NCI-H82 treated with DMSO at 0.1 percent for 48 hours (cell line): ENCODE data around the gene OR11H7.
"Not testable (repeated sequence)": the region's sequence is repeated elsewhere in the genome, so short reads cannot be mapped to it uniquely, and the experiment has no call there.

Experiments
- DNase-seq: peaks from one replicate; lab custom pipeline; 2025; ENCODE audit not compliant: unreplicated experiment; lab: John Stamatoyannopoulos, UW

OR11H7 gene

DNA sequence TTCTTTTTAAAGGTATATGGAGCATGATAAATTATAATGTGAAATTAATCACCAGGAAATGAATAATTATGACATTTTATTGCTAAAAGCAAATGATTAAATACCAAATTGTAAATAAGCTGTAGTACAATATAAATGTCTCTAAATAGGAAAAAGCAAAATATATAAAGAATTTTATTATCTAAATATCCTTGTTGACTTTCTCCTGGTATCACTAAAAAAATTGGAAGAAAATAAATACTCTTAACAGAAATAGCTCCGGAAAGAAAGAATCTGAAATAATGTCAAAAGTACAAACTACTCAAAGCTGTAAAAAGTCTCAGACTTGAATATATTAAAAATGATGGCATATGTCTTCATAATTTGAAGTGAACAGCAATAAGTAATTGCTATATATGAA is at the start of gene OR11H7:
TSS of gene OR11H7 (plus strand) at position 301 of the 400 bp plus-strand sequence.
- DNase-seq: no peak

GRCh38 chr14:20179218-20179617 is 49.6 kb upstream of the OR11H7 start:
- no peak for DNase-seq

DNA sequence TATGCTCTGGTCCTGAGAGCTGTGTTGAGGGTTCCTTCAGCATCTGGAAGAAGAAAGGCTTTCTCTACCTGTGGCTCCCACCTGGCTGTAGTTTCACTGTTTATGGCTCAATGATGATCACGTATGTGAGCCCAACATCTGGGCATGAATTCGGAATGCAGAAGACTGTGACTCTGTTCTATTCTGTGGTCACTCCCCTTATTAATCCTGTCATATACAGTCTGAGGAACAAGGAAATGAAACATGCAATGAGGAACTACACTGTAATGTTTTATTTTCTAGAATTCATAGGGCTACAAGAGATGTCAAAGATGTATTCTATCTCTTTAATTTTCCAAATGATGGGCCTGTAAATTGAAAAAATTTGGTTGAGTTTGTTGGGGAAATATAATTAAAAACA is 48.9 kb upstream of the OR11H7 start:
- DNase-seq: no peak

- DNase-seq: no peak
Observed at GRCh38 chr14:20180486-20180885, 48.3 kb upstream of the OR11H7 start.

DNA sequence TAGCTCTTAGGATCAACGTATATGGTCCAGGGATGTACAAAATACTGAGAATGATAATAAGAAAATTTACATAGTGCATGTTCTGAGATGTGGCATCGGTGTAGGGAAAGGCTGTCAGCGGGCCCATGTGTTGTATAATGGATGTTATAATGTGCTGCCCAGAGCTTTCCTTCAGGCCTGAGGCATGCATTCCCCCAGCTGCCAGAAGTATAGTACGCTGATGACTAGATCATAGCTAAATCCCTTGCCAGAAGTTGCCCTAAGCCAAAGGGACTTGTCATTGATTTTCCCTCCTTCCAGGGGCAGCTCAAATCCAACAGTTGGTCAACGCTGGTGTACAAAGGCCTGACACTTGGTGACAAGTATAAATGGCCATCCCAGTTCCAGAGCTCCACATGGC is 44.6 kb upstream of the OR11H7 start:
- no peak for DNase-seq

- DNase-seq: no peak
Observed at GRCh38 chr14:20190596-20190995, 38.2 kb upstream of the OR11H7 start, which contains the start of gene OR11G2. Gene OR11G2, plus strand, starts transcription at chr14:20190896. Its CDS starts 6,542 bp downstream, at chr14:20197438.

- no peak for DNase-seq
Observed at GRCh38 chr14:20191396-20191795, 37.4 kb upstream of the OR11H7 start.

GRCh38 chr14:20194101-20194500 is 34.7 kb upstream of the OR11H7 start:
- DNase-seq: no peak

DNA sequence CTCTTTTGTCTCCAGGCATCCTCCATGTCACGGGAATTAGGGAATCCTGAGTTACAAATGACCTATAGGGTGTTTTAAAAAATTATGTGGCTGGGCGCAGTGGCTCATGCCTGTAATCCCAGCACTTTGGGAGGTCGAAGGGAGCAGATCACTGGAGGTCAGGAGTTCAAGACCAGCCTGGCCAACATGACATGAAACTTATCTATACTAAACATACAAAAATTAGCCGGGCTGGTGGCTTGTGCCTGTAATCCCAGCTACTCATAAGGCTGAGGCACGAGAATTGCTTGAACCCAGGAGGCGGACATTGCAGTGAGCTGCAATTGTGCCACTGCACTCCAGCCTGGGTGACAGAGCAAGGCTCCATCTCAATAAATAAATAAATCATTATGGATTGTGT is 33.6 kb upstream of the OR11H7 start:
- not testable (repeated sequence) for DNase-seq

DNA sequence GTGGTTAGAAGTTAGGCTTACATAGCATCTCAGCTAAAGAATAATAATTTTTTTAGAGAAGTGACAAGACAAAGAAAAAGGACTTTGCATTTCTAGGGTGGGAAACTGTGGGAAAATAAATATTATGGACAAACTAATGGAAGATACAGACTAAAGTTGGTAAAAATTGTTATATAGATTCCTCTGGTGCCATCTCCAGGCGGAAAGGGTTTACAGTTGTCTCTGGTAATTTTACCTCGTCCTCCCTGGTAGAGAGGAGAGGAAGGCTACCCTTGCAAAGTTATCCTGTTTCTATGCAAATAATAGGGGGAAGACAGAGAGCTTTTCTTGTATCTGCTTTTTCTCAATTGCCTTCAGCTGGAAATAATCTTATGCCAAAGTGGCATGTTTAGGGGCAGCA is 32.9 kb upstream of the OR11H7 start:
- no peak for DNase-seq

DNA sequence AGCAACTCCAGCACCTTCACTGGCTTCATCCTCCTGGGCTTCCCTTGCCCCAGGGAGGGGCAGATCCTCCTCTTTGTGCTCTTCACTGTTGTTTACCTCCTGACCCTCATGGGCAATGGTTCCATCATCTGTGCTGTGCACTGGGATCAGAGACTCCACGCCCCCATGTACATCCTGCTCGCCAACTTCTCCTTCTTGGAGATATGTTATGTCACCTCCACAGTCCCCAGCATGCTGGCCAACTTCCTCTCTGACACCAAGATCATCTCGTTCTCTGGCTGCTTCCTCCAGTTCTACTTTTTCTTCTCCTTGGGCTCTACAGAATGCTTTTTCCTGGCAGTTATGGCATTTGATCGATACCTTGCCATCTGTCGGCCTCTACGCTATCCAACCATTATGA is 31.3 kb upstream of the OR11H7 start:
- DNase-seq: no peak

GRCh38 chr14:20198991-20199390 is 29.8 kb upstream of the OR11H7 start:
- no peak for DNase-seq

DNA sequence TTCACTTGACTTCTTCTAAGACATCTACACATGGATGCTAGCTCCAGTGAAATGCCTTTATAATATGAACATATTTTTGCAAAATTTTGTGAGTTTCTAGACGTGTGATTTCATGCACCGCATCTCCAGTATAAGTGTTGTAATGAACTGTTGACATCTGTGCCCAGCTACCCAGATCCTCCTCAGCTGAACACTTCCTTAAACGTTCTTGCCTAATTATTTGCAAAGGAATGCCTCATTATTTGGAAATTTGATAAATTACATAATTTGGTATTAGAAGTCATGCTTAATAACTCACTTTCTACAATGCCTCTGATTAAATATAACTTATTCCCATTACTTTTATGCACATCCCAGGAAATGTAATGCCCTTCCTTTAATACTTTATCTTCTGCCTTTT is 24.1 kb upstream of the OR11H7 start:
- no peak for DNase-seq

GRCh38 chr14:20209595-20209994 is 19.2 kb upstream of the OR11H7 start:
- DNase-seq: no peak

GRCh38 chr14:20212406-20212805 is 16.4 kb upstream of the OR11H7 start:
- not testable (repeated sequence) for DNase-seq

DNA sequence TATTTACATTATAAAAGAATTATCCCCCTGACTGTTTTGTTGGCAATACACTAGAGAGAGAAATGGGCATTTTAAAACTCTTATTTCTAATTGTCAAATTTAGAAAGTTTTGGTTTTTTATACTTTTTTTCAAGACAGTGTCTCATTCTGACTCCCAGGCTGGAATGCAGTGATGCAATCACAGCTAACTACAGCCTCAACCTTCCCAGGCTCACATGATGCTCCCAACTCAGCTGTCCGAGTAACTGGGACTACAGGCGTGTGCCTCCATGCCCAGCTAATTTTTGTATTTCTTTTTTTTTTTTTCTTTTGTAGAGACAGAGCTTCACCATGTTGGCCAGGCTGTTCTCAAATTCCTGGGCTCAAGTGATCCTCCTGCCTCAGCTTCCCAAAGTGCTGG is 13.6 kb upstream of the OR11H7 start:
- DNase-seq: no peak

DNA sequence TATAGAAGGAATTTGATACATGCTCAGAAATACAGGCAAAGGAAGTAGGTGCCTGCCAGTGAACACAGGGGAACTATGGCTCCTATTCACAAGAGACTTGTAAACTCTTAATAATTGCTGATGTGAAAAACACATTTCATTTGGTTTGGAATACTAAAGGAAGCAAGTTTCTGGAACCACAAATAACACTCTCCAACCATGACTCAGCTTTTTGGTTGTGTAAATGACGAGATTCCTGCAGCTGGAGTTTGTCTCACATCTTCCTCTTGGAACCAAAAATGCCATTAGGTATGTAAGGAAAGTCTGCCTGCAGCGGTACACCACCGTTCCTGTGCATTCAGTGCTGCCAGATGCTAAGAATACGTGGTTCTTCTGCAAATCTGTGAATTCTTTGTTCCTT is 9.7 kb upstream of the OR11H7 start:
- DNase-seq: no peak

GRCh38 chr14:20223410-20223809 is 5.4 kb upstream of the OR11H7 start, which contains the start of gene OR11H6:
Gene OR11H6, plus strand, starts transcription at chr14:20223710. Its CDS starts 0 bp downstream, at chr14:20223710.
- no peak for DNase-seq

- not testable (repeated sequence) for DNase-seq
Observed at GRCh38 chr14:20235415-20235814, 6.6 kb downstream of the OR11H7 start.

DNA sequence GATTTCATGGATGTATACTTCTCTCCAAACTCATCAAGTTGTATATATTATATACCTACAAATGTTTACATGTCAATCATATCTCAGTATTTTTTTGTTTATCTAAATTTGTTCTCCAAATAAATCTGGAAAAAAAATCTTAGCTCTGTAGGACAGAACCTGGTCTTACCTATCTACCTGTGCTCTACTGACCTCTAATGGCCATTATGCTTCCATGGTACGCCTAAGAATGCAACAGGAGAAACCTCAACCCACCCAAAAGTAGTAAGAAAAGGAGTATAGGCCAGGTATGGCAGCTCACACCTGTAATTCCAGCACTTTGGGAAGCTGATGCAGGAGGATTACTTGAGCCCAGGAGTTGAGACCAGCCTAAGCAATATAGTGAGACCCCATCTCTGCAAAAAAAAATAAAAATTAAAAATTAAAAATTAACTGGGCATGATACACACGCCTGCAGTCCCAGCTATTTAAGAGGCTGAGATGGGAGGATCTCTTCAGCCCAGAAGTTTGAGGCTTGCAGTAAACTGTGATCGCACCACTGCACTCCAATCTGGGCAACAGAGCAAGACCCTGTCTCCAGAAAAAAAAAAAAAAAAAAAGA is 19.0 kb downstream of the OR11H7 start:
- no peak for DNase-seq

- no peak for DNase-seq
Observed at GRCh38 chr14:20262642-20263128, 33.9 kb downstream of the OR11H7 start.

GRCh38 chr14:20264361-20264760 is 35.6 kb downstream of the OR11H7 start:
- DNase-seq: not testable (repeated sequence)

DNA sequence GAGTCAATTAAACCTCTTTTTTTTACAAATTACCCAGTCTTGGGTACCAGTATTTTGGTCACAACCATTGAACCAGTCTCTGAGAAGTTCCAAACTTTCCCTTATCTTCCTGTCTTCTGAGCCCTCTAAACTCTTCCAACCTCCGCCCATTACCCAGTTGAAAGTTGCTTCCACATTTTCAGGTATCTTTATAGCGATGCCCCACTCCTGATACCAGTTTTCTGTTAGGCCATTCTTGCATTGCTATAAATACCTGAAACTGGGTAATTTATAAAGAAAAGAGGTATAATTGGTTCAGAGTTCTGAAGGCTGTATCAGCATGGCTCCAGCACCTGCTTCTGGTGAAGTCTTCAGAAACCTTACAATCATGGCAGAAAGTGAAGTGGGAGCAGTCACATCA is 45.3 kb downstream of the OR11H7 start:
- DNase-seq: no peak
